ENCODE results near the gene NELFCD. TPM values are rescaled to one million over a fixed set of nuclear protein-coding genes. Genes with fewer than 3 reads are reported as not detected.

Gene NELFCD
- total RNA-seq, 1 experiment from 2014 or later: 88.2 TPM

DNA sequence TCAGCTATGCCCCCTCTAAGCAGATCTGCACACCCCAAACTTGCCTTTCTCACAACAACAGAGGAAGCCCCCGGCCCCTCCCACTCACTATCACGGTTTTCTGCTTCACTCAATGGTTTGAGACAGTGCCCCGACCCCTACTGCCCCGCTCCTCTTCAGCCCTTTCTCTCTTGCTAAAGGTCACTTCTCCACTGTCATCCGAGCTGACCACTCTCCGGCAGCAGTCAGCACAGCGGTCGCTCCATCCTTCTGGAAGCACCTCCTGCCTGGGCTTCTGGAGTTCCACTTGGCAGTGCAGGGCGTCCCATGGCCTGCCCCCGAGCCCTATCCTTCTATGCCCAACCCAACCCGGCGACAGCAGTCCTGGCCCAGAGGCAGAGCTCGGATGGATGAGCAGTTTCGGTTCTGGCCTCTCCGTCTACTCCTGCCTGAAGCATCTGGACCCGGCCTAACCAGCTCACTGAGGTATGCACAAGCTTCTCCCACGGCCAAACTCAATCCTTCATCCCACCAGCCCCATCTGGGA is 21.9 kb downstream of the NELFCD start:
- peaks cover 0 to 4% of the 10 kb centered on the region in 2 experiments; a peak in 1 of 4 replicates for H3K36me3 ChIP-seq (ENCODE audit: control insufficient read depth in 1 of 2, insufficient read depth in 2 of 2, low read length in 2 of 2)
- intact Hi-C loops (cut with micrococcal nuclease): no loop called here
- H3K4me1 ChIP-seq (ENCODE audit: control insufficient read depth in 1 of 2, insufficient read depth in 2 of 2, low read length in 2 of 2): peaks cover 10 to 23% of the 10 kb centered on the region in 2 experiments
- no peaks in the 10 kb centered on the region for H4K20me1 ChIP-seq (ENCODE audit: insufficient read depth)
- H3K27me3 ChIP-seq (ENCODE audit: insufficient read depth, low read length): no peaks in the 10 kb centered on the region
- ChIA-PET CTCF (no interaction called here), RAD21 (ENCODE audit: low non-redundant PET in 1 of 2, low total read pairs in 2 of 2, uncharacterized antibody in 2 of 2, unreplicated experiment in 2 of 2) (no interaction called here), POLR2A (no interaction called here)
- H3K4me3 ChIP-seq (replicated peaks in 1 of 2; ENCODE audit: low read depth in 1 of 2, low read length in 2 of 2): no peak overlapping the region
- no peak for DNase-seq (ENCODE audit: low read depth, low spot score)
- H3K9ac ChIP-seq (ENCODE audit: low read length): no peak overlapping the region
- no peak overlapping the region for H3K27ac ChIP-seq (ENCODE audit: low read depth, low read length)
- H2AFZ ChIP-seq (ENCODE audit: low read depth, low read length, poor library complexity, severe bottlenecking): no peak overlapping the region
- ATAC-seq: no peak
- peaks cover 30% of the 10 kb centered on the region; the same call in 1 of the 2 replicates for H3K79me2 ChIP-seq (ENCODE audit: insufficient read depth, low read length)
- TF ChIP-seq ZFX (IDR thresholded peaks at IDR 0.05) (no peak), ELF1 (IDR thresholded peaks at IDR 0.05; ENCODE audit: borderline replicate concordance, low read depth) (no peak), FOSL1 (IDR thresholded peaks at IDR 0.05; ENCODE audit: low read depth) (no peak), CBX3 (IDR thresholded peaks at IDR 0.05; ENCODE audit: low read depth) (no peak), JUND (IDR thresholded peaks at IDR 0.05) (no peak), EZH2phosphoT487 (IDR thresholded peaks at IDR 0.05; ENCODE audit: borderline replicate concordance) (no peak), CEBPB (IDR thresholded peaks at IDR 0.05; ENCODE audit: low read depth) (no peak), YY1 (IDR thresholded peaks at IDR 0.05; ENCODE audit: extremely low read depth, insufficient replicate concordance, low read depth, low read length) (no peak), SRF (IDR thresholded peaks at IDR 0.05; ENCODE audit: low read depth) (no peak), EGR1 (IDR thresholded peaks at IDR 0.05; ENCODE audit: low read depth) (no peak), CTCF (IDR thresholded peaks at IDR 0.05 in 2 of 3, conservative IDR thresholded peaks at IDR 0.05 in 1 of 3; ENCODE audit: borderline replicate concordance in 1 of 3, insufficient read depth in 1 of 3, low read depth in 2 of 3, low read length in 2 of 3) (no peak), EZH2 (IDR thresholded peaks at IDR 0.05) (no peak), TCF7L2 (IDR thresholded peaks at IDR 0.05; ENCODE audit: borderline replicate concordance, extremely low read depth, insufficient read depth, insufficient read length) (no peak), ZNF274 (IDR thresholded peaks at IDR 0.05; ENCODE audit: low read depth, low read length) (no peak), SP1 (IDR thresholded peaks at IDR 0.05; ENCODE audit: low read depth) (no peak), MAX (IDR thresholded peaks at IDR 0.05) (no peak)
- TF ChIP-seq, protein P1, sequence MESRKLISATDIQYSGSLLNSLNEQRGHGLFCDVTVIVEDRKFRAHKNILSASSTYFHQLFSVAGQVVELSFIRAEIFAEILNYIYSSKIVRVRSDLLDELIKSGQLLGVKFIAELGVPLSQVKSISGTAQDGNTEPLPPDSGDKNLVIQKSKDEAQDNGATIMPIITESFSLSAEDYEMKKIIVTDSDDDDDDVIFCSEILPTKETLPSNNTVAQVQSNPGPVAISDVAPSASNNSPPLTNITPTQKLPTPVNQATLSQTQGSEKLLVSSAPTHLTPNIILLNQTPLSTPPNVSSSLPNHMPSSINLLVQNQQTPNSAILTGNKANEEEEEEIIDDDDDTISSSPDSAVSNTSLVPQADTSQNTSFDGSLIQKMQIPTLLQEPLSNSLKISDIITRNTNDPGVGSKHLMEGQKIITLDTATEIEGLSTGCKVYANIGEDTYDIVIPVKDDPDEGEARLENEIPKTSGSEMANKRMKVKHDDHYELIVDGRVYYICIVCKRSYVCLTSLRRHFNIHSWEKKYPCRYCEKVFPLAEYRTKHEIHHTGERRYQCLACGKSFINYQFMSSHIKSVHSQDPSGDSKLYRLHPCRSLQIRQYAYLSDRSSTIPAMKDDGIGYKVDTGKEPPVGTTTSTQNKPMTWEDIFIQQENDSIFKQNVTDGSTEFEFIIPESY (IDR thresholded peaks at IDR 0.05; ENCODE audit: extremely low read depth, insufficient replicate concordance, low read length): no peak
- TF ChIP-seq, protein P2, sequence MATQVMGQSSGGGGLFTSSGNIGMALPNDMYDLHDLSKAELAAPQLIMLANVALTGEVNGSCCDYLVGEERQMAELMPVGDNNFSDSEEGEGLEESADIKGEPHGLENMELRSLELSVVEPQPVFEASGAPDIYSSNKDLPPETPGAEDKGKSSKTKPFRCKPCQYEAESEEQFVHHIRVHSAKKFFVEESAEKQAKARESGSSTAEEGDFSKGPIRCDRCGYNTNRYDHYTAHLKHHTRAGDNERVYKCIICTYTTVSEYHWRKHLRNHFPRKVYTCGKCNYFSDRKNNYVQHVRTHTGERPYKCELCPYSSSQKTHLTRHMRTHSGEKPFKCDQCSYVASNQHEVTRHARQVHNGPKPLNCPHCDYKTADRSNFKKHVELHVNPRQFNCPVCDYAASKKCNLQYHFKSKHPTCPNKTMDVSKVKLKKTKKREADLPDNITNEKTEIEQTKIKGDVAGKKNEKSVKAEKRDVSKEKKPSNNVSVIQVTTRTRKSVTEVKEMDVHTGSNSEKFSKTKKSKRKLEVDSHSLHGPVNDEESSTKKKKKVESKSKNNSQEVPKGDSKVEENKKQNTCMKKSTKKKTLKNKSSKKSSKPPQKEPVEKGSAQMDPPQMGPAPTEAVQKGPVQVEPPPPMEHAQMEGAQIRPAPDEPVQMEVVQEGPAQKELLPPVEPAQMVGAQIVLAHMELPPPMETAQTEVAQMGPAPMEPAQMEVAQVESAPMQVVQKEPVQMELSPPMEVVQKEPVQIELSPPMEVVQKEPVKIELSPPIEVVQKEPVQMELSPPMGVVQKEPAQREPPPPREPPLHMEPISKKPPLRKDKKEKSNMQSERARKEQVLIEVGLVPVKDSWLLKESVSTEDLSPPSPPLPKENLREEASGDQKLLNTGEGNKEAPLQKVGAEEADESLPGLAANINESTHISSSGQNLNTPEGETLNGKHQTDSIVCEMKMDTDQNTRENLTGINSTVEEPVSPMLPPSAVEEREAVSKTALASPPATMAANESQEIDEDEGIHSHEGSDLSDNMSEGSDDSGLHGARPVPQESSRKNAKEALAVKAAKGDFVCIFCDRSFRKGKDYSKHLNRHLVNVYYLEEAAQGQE (IDR thresholded peaks at IDR 0.05; ENCODE audit: low read depth): no peak
- BruUV-seq (replicated peaks): no TSS peak
- no peaks in the 10 kb centered on the region for H3K9me2 ChIP-seq (ENCODE audit: insufficient read depth)
- H3K9me3 ChIP-seq (ENCODE audit: control insufficient read depth in 1 of 2, insufficient read depth in 1 of 2, low read depth in 1 of 2, low read length in 2 of 2): no peaks in the 10 kb centered on the region
- no peak overlapping the region for H3K4me2 ChIP-seq (ENCODE audit: low read length)
